H9 (cell line): ENCODE measurements around the gene ITGB7. TPM values are rescaled to one million over a fixed set of nuclear protein-coding genes. Genes with fewer than 3 reads are reported as not detected.

Source experiments
- DNase-seq: peaks from one replicate; pipeline ENCODE4 v3.0.0-alpha.2; 2017
- H2AFZ ChIP-seq: one replicate; pipeline ENCODE4 v1.6.1; 2013; ENCODE audit warnings: mild to moderate bottlenecking, low read length, control low read depth, moderate library complexity
- H2AK5ac ChIP-seq: 2 replicates; pipeline ENCODE4 v1.6.1; 2013; ENCODE audit warnings: low read length, control low read depth, mixed read lengths; ENCODE audit not compliant: insufficient read length
- H2BK120ac ChIP-seq: one replicate; pipeline ENCODE4 v1.6.1; 2013; ENCODE audit warnings: low read depth, mild to moderate bottlenecking, low read length, control low read depth, inconsistent platforms; ENCODE audit not compliant: poor library complexity, severe bottlenecking
- H2BK12ac ChIP-seq: 2 replicates; pipeline ENCODE4 v1.6.1; 2013; ENCODE audit warnings: low read length, control low read depth, mixed read lengths, low read depth; ENCODE audit not compliant: insufficient read length
- H2BK15ac ChIP-seq: 2 replicates; pipeline ENCODE4 v1.6.1; 2013; ENCODE audit warnings: low read depth, low read length, control low read depth
- H2BK20ac ChIP-seq: one replicate; pipeline ENCODE4 v1.6.1; 2013; ENCODE audit warnings: low read depth, mild to moderate bottlenecking, low read length, control low read depth, inconsistent platforms; ENCODE audit not compliant: poor library complexity, severe bottlenecking
- H2BK5ac ChIP-seq: 2 replicates; pipeline ENCODE4 v1.6.1; 2013; ENCODE audit warnings: low read length, control low read depth, mixed read lengths; ENCODE audit not compliant: insufficient read length
- H3K14ac ChIP-seq: 2 replicates; pipeline ENCODE4 v1.6.1; 2013; ENCODE audit warnings: low read length, control low read depth; ENCODE audit not compliant: insufficient read depth
- H3K18ac ChIP-seq: 2 replicates; pipeline ENCODE4 v1.6.1; 2013; ENCODE audit warnings: low read depth, mild to moderate bottlenecking, mixed read lengths, low read length, control low read depth; ENCODE audit not compliant: insufficient read length
- H3K23ac ChIP-seq: 2 replicates; pipeline ENCODE4 v1.6.1; 2013; ENCODE audit warnings: low read length, control low read depth, mixed read lengths, low read depth; ENCODE audit not compliant: insufficient read length
- H3K23me2 ChIP-seq: 2 replicates; pipeline ENCODE4 v1.6.1; 2013; ENCODE audit warnings: low read depth, mild to moderate bottlenecking, mixed read lengths, low read length, control low read depth; ENCODE audit not compliant: insufficient read length, poor library complexity, severe bottlenecking
- H3K27ac ChIP-seq: 2 replicates; pipeline ENCODE4 v1.5.1; 2013; ENCODE audit warnings: low read length, control low read depth, mixed read lengths, low read depth; ENCODE audit not compliant: insufficient read length
- H3K27me3 ChIP-seq: 2 replicates; pipeline ENCODE4 v1.6.1; 2013; ENCODE audit warnings: low read length, control low read depth, inconsistent platforms; ENCODE audit not compliant: insufficient read depth
- H3K4ac ChIP-seq: 2 replicates; pipeline ENCODE4 v1.6.1; 2013; ENCODE audit warnings: low read depth, mild to moderate bottlenecking, control low read depth, inconsistent platforms, low read length, moderate library complexity
- H3K4me1 ChIP-seq: 2 replicates; pipeline ENCODE4 v1.6.1; 2013; ENCODE audit warnings: low read length, control low read depth, inconsistent platforms; ENCODE audit not compliant: insufficient read depth
- H3K4me2 ChIP-seq: 2 replicates; pipeline ENCODE4 v1.6.1; 2013; ENCODE audit warnings: low read length, control low read depth, mixed read lengths; ENCODE audit not compliant: insufficient read length, insufficient read depth
- H3K56ac ChIP-seq: 2 replicates; pipeline ENCODE4 v1.6.1; 2013; ENCODE audit warnings: low read depth, mild to moderate bottlenecking, mixed read lengths, low read length, control low read depth; ENCODE audit not compliant: insufficient read length
- H3K79me1 ChIP-seq: 2 replicates; pipeline ENCODE4 v1.6.1; 2013; ENCODE audit warnings: low read depth, mild to moderate bottlenecking, moderate library complexity, low read length, control low read depth, inconsistent platforms; ENCODE audit not compliant: insufficient read depth, poor library complexity, severe bottlenecking
- H3K79me2 ChIP-seq: 2 replicates; pipeline ENCODE4 v1.6.1; 2013; ENCODE audit warnings: low read length, control low read depth, inconsistent platforms; ENCODE audit not compliant: insufficient read depth
- H3K9ac ChIP-seq: 2 replicates; pipeline ENCODE4 v1.6.1; 2013; ENCODE audit warnings: low read length, control low read depth, mixed read lengths; ENCODE audit not compliant: insufficient read length; ENCODE audit errors: extremely low read depth
- H3K9me3 ChIP-seq: one replicate; pipeline ENCODE4 v1.6.1; 2013; ENCODE audit warnings: low read depth, low read length, inconsistent platforms; ENCODE audit not compliant: control insufficient read depth
- H3T11ph ChIP-seq: one replicate; pipeline ENCODE4 v1.6.1; 2013; ENCODE audit warnings: mild to moderate bottlenecking, low read length, control low read depth, inconsistent platforms
- H4K20me1 ChIP-seq: one replicate; pipeline ENCODE4 v1.6.1; 2013; ENCODE audit not compliant: control insufficient read depth, insufficient read length, insufficient read depth
- H4K5ac ChIP-seq: 2 replicates; pipeline ENCODE4 v1.6.1; 2013; ENCODE audit warnings: low read depth, mild to moderate bottlenecking, mixed read lengths, low read length, control low read depth; ENCODE audit not compliant: insufficient read length
- H4K8ac ChIP-seq: replicated peaks from 2 replicates; pipeline ENCODE4 v1.6.1; 2013; ENCODE audit warnings: low read length, control low read depth, mixed read lengths, low read depth; ENCODE audit not compliant: insufficient read length
- H4K91ac ChIP-seq: 2 replicates; pipeline ENCODE4 v1.6.1; 2013; ENCODE audit warnings: low read depth, mild to moderate bottlenecking, moderate library complexity, mixed read lengths, low read length, control low read depth; ENCODE audit not compliant: insufficient read length
- H3K27ac Mint-ChIP-seq, 3 experiments: 2 replicates in 2 of 3; 3 replicates in 1 of 3; pipeline ENCODE4 v1.8.0; 2020 to 2021; ENCODE audit warnings: mixed read lengths in 3 of 3, mild to moderate bottlenecking in 1 of 3, moderate library complexity in 1 of 3
- H3K27me3 Mint-ChIP-seq: 2 replicates; pipeline ENCODE4 v1.8.0; 2021; ENCODE audit warnings: low read depth, mild to moderate bottlenecking, moderate library complexity, mixed read lengths
- H3K36me3 Mint-ChIP-seq, 3 experiments: 2 replicates in 2 of 3; 3 replicates in 1 of 3; pipeline ENCODE4 v1.8.0; 2020 to 2021; ENCODE audit warnings: low read depth in 3 of 3, mixed read lengths in 3 of 3; ENCODE audit not compliant: insufficient read depth in 1 of 3
- H3K4me1 Mint-ChIP-seq, 2 experiments: 2 replicates each; pipeline ENCODE4 v1.8.0; 2020; ENCODE audit warnings: mixed read lengths in 2 of 2
- H3K4me3 Mint-ChIP-seq, 2 experiments: 2 replicates in 1 of 2; 3 replicates in 1 of 2; pipeline ENCODE4 v1.8.0; 2020 to 2021; ENCODE audit warnings: mild to moderate bottlenecking in 2 of 2, mixed read lengths in 2 of 2, moderate library complexity in 1 of 2
- H3K9me3 Mint-ChIP-seq, 2 experiments: 2 replicates in 1 of 2; 3 replicates in 1 of 2; pipeline ENCODE4 v1.8.0; 2020; ENCODE audit warnings: mild to moderate bottlenecking in 2 of 2, mixed read lengths in 2 of 2, moderate library complexity in 1 of 2
- CTCF ChIP-seq: fragments of 200-600 bp; sonication (generic); conservative IDR thresholded peaks from 3 replicates; pipeline ENCODE4 v1.8.0; 2021; ENCODE audit warnings: antibody characterized with exemption, mild to moderate bottlenecking
- WGBS: extraction: QIAGEN DNeasy Blood & Tissue Kit; methylation state at CpG from one replicate; pipeline ENCODE4 v1.1.7; 2013; ENCODE audit warnings: missing lambda C conversion rate, low lambda C conversion rate, mixed read lengths; ENCODE audit not compliant: insufficient read length; ENCODE audit errors: extremely low coverage; 5-methylcytosine and 5-hydroxymethylcytosine counted together
- total RNA-seq: library from RNA; stranded (reverse); gene quantifications from 2 replicates; pipeline ENCODE4 v1.2.1, GENCODE V29; 2021

ITGB7 gene
- total RNA-seq, 1 experiment from 2014 or later = 0.39 TPM

- no peaks in the 10 kb centered on the region for H3K79me1 ChIP-seq
- no peak overlapping the region for H2BK12ac ChIP-seq
- H4K8ac ChIP-seq = no peak overlapping the region
- H4K5ac ChIP-seq = no peak overlapping the region
- TF ChIP-seq CTCF = no peak
- H4K91ac ChIP-seq = no peak overlapping the region
- no peak overlapping the region for H2BK5ac ChIP-seq
- no peak overlapping the region for H3K27ac ChIP-seq
- Mint-ChIP-seq H3K27ac (peak overlapping the region in 2 of 3 experiments; percentile 31 to 92; a peak in 2 of 7 replicates), H3K9me3 (no peaks in the 10 kb centered on the region; a peak in 2 of 5 replicates), H3K36me3 (peaks cover 20 to 59% (median 50%) of the 10 kb centered on the region in 3 experiments; a peak in 6 of 7 replicates), H3K27me3 (peaks cover 17% of the 10 kb centered on the region), H3K4me3 (peak overlapping the region; percentile 8 to 67; a peak in 4 of 5 replicates), H3K4me1 (peaks cover 62 to 65% of the 10 kb centered on the region in 2 experiments)
- peak overlapping the region; percentile 9 for H3K4me2 ChIP-seq
- no peak overlapping the region for H2BK120ac ChIP-seq
- H4K20me1 ChIP-seq = no peaks in the 10 kb centered on the region
- H2AFZ ChIP-seq = no peak overlapping the region
- H3K4ac ChIP-seq = no peak overlapping the region
- H3K9me3 ChIP-seq = no peaks in the 10 kb centered on the region
- no peak overlapping the region for H3K56ac ChIP-seq
- H3T11ph ChIP-seq = no peak overlapping the region
- H3K27me3 ChIP-seq = peaks cover 3% of the 10 kb centered on the region; the same call in 1 of the 2 replicates
- H2BK20ac ChIP-seq = no peak overlapping the region
- H3K4me1 ChIP-seq = peaks cover 33% of the 10 kb centered on the region; the same call in 1 of the 2 replicates
- peak; percentile 88 for DNase-seq
- H3K9ac ChIP-seq = no peak overlapping the region
- H2BK15ac ChIP-seq = no peak overlapping the region
- H2AK5ac ChIP-seq = no peak overlapping the region
- H3K14ac ChIP-seq = no peak overlapping the region
- no CpG with 5 or more reads among the region's 12 CpGs for WGBS
- no peak overlapping the region for H3K23ac ChIP-seq
- peaks cover 12% of the 10 kb centered on the region for H3K23me2 ChIP-seq
- H3K79me2 ChIP-seq = peaks cover 4% of the 10 kb centered on the region; the same call in 1 of the 2 replicates
- H3K18ac ChIP-seq = no peak overlapping the region
These were observed 7.8 kb upstream of the ITGB7 start for GRCh38 chr12:53214687-53215455.
